ENCODE measurements around the gene BRD3OS.
A peak's percentile ranks its signal among the peaks of the same experiment; 100 is the strongest.
"Not testable (repeated sequence)": the region's sequence is repeated elsewhere in the genome, so short reads cannot be mapped to it uniquely, and the experiment has no call there.

Gene BRD3OS

DNA sequence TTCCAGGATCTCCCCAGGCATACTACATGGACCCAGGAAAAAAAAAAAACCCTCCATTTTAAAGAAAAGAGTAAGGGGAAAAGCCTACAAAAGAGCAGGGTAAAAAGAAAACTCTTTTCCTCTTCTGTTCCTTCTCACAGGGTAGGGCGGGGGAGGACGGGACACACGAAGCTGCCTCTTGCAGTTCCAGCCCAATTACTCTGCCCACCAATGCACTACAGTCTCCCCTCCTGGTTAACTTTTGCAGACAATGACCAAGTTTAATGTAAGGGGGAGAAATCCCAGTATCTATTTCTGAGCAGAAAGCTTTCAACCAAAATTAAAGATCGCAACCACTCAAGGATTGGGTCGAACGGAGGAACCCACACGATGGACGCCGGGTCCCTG, 41.2 kb downstream of the BRD3OS start:
- no peak for ATAC-seq

DNA sequence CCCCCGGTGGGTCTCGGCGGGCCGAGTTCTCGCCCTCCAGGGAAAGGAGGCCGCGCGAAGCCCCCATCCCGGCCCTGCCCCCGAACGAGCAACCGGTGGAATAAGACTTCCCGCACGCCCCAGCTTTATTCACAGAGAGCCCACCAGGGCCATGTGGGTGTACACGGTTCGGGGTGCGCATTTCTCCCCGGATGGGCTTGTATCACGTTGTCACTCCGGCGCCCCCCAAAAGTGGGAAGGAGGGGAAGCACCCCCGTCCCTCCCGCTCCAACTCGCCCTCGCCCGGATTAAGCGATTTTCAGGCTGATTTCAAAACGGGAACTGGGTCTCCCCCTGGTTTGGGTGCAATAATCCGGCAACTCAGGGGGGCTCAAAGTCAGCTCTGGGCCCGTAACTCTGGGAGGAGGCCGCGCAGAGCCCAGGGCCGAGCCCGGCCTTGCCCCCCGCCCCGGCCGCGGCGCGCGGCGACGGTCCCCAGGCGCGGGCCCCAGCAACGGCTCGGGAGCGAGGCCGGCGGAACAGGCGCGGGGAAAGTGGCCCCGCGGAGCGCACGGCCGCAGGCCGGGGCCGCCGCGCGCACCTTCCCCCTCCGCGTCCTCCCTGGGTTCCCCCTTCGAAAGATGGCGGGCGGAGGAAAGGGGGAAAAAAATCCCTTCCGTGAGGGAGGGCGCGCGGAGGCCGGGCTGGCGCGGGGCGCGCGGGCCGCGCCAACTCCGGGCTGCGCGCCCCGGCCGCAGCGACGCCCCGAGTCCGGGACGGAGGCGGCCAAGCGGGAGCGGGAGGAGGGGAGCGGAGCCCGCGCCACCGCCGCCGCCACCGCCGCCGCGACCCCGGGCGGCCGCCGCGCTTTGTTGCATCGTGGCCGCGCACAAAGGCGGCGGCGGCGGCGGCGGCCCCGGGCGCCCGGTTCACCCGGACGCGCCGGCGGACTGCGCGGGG, 41.9 kb downstream of the BRD3OS start:
- peak; percentile 0 to 2 for ATAC-seq

DNA sequence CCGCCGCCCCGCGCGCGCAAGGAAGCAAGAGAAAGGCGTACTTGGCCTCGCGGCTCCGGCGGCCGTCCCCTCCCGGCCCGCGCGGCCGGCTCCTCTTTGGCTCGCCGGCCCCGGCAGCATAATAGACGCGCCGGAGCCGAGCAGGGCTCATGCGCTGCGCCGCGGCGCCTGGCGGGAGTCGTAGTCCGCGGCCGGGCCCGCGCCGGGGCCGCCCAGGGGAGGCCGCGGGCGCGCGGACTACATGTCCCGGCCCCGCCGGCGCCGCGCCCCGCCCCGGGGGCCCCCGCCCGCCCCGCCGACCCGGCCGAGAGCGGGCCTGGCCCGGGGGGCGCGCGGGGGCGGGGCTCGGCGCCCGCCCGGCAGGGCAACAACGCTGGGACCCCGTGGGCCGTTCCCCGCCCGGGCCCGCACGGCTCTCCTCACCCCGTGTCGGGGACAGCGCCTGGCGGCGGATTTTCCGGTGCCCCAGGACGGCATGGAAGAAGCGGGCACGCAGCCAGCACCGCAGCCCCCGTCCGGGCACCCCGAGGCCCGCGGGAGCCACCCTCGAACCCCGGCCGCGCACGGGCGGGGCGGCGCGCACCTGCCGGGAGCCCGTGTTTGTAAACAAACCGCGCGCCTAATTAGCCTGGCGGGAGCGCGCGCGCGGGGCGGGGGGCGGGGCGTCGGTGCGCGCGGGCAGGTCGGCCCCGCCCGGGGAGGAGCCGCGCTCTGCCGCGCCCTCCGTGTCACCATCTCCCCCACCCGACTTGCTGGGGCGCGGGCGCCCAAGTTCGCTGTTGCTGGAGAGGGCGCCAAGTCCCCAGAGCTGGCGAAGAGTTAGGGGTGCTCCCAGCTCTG, 42.8 kb downstream of the BRD3OS start, which contains the start of gene BRD3:
TSS of gene BRD3 (minus strand) at position 123 of the 840 bp plus-strand sequence. CDS start 14,549 bp downstream, outside the sequence.
- ATAC-seq = peak; percentile 91 to 93

DNA sequence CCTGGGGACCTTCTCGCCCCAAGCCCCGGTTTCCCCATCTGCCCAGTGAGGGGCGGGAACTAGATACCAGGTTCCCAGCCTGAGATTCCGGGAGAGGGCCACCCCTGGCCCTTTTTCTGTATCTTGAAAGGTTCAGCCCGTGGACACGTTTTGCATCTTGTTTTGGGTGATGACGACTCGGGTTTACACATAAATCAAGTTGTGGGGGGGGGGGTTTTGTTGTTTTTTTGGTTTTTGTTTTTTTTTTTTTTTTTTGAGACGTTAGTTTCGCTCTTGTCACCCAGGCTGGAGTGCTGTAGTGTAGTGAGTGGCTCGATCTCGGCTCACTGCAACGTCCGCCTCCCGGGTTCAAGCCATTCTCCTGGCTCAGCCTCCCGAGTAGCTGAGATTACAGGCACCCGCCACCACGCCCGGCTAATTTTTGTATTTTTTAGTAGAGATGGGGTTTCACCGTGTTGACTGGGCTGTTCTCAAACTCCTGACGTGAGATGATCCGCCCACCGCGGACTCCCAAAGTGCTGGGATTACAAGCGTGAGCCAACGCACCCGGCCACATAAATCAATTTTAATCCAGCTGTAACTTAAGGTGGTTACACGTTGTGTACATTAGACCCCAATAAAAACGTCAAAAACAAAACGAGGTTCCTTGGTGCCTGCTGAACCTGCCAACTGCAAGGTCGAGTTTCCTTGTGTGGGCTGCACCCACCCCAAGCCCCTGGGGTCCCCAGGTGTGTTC, 43.6 kb downstream of the BRD3OS start:
- no peak for ATAC-seq

DNA sequence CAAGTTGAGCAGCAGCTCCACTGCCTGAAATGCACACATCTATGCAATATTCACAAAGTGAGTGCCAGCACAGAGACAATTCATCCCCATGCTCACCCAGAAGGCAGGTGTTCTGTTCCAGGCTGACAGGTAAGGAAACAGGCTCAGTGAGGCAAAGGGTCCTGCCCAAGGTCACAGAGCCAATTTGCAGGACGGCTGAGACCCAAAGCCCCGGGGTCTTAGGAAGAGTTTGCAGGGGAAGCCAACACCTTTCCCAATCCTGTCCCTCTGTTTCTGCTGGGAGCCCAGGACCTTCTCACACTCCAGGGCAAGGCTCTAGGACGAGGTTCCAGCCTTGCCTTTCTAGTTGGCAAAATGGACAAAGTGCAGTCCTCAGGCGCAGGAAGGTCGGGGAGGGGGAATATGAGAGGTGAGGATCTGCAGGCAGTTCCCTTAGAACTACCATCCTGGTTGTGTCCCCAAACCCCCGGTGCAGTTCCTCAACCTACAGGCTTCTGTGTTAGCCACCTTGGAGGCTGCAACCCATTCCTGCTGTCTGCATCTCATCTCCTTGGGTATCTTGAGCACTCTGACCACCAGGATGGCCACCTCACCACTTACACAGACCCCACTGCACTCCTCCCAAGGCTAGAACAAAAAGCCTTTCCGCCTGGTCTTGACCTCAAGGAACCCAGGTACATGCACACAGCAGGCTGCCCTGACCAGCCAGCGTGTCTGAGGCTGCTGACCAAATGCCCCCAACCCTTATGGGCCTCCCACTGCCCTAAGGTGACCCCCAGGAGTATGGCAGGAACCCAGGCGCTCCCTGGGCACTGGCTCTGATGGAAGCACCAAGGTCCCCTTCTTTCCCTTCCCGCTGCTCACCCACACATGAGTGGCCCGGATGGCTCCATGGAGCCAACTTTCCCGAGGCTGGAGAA, 44.5 kb downstream of the BRD3OS start:
- ATAC-seq = no peak

DNA sequence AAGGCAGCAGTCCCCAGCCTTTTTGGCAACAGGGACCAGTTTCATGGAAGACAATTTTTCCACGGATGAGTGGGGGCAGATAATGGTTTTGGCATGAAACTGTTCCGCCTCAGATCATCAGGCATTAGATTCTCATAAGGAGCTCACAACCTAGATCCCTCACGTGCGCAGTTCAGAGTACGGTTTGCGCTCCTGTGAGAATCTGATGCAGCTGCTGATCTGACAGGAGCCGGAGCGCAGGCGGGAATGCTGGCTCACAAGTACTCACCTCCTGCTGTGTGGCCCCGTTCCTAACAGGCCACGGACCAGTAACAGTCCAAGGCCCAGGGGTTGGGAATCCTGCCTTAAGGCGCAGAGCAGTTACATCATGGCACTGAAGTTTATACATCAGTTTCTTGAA, 45.9 kb downstream of the BRD3OS start:
- ATAC-seq = no peak

DNA sequence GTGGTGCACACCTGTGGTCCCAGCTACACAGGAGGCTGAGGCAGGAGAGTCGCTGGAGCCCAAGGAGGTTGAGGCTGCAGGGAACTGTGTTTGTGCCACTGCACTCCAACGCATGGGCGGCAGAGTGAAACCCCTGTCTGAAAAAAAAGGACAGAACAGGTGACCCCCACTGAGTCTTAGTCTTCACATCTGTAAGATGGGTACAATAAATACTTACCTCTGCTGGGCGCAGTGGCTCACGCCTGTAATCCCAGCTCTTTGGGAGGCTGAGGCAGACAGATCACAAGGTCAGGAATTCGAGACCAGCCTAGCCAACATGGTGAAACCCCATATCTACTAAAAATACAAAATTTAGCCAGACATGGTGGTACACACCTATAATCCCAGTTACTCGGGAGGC, 47.4 kb downstream of the BRD3OS start:
- not testable (repeated sequence) for ATAC-seq

DNA sequence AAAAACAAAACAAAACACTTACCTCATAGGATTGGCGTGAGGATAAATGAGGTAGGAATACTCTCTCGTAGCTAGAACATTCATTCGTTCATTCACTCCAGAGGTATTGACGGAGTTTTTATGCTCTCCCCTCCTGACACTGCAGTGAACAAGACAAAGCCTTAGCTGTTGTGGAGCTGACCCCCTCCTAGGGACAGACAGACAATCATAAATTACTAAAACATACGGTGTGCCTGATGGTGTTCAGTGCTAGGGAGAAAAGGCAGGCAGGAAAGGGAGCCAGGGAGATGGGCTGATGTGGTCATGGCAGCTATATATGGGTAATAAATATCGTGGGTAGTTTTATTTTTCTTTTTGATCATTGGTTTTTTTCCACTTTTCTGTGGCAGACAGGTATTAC, 48.2 kb downstream of the BRD3OS start:
- no peak for ATAC-seq

DNA sequence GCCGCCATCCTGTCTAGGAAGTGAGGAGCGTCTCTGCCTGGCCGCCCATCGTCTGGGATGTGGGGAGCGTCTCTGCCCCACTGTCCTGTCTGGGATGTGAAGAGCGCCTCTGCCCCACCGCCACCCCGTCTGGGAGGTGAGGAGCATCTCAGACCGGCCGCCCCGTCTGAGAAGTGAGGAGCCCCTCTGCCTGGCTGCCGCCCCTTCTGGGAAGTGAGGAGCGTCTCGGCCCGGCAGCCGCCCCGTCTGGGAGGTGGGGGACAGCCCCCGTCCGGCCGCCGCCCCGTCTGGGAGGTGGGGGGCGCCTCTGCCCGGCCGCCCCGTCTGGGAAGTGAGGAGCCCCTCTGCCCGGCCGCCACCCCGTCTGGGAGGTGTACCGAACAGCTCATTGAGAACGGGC, 50.4 kb downstream of the BRD3OS start:
- not testable (repeated sequence) for ATAC-seq

DNA sequence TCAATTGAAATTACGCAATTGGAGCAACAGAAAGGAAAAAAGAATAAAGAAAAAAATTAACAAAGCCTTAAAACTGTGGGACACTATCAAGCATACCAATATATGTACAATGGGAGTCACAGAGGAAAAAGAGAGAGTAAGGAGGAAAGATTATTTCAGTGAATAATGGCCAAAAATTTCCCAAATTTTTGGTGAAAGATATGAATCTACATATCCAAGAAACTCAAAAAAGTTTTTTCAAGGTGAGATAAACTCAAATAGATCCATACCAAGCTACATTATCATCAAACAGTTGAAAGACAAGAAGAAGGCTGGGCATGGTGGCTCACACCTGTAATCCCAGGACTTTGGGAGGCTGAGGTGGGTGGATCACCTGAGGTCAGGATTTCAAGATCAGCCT, 51.4 kb downstream of the BRD3OS start:
- ATAC-seq = no peak

Data from activated CD4-positive, CD25-positive, alpha-beta regulatory T cell treated with anti-CD3 and anti-CD28 coated beads, Interleukin-2, amount 50 U/mL, for 24 hours (primary cell).